K562 treated with DMSO at 1 percent for 48 hours (cell line): ENCODE measurements around the gene CPSF2. TPM values are rescaled to one million over a fixed set of nuclear protein-coding genes. Genes with fewer than 3 reads are reported as not detected.

Source experiments
- total RNA-seq: library from RNA; unstranded; fragments of 300-600 nt; gene quantifications from 2 replicates; pipeline ENCODE4 v1.2.3, GENCODE V29; 2022; ENCODE audit warnings: low replicate concordance; ENCODE audit errors: extremely low read depth

Gene CPSF2
- not detected in 2 replicates for total RNA-seq

DNA sequence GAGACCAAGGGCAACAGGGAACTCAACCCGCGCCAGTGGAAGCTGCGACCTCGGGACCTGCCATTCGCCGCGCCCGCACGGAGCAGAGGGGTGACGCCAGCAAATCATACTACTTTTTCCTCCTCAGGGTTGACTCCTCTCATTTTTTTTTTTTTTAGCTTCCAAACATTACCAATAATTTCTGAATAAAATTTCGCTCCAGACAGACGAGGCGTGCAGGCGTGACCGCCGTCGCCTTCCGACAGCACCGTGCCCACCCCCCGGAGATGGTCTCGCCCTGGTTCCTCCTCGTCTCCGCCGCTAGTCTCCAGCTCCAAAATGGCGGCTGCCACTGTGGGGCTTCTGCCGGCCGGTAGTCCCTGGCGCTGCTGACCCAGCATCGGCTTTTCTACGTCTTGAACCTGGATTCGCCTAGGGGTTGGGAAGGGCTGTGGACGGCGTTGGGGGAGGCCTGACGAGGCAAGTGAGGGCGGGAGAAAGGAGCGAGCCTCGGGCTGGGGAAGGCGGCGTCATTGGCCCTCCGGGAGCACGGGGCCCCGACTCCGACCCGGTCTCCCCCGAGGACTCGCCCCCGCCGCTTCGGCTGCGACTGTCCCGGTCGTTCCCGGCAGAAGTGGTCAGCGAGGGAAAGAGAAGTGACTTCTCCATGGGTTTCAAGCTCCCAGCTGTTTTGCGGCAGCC lies at the start of gene CPSF2, which contains the start of gene NDUFB1:
Gene CPSF2, plus strand, starts transcription at position 300 of the 681 bp plus-strand sequence. CDS start 9,016 bp downstream, outside the sequence.
Gene NDUFB1, minus strand, starts transcription at position 37 of the 681 bp plus-strand sequence. CDS start 4,069 bp downstream, outside the sequence.

GRCh38 chr14:92106143-92106926 lies 15.4 kb upstream of the CPSF2 start, which contains the start of gene ATXN3:
ATXN3 (minus strand) TSS chr14:92106582; CDS start chr14:92106552, 30 bp downstream.

Other genes starting within 250 kb of the CPSF2 start
- gene FBLN5, start 174.3 kb upstream of the CPSF2 start, total RNA-seq = not detected in 2 replicates
- not detected in 2 replicates for gene TRIP11, start 81.9 kb upstream of the CPSF2 start, total RNA-seq
- not detected in 2 replicates for gene ATXN3, start 15.4 kb upstream of the CPSF2 start, total RNA-seq
- gene NDUFB1, start 263 bp upstream of the CPSF2 start, total RNA-seq = not detected in 2 replicates
- gene SLC24A4, start 201.2 kb downstream of the CPSF2 start, total RNA-seq = not detected in 2 replicates